C4-2B (cell line): ENCODE measurements around the gene SYNJ2.

Experiments
- H3K27ac ChIP-seq: fragments of 450-650 bp; 2 replicates; pipeline ENCODE4 v1.5.1; 2017
- ZFX ChIP-seq: fragments of 450-650 bp; IDR thresholded peaks from 2 replicates; pipeline ENCODE4 v1.6.1; 2017
- TF ChIP-seq, protein P1 (sequence below): fragments of 450-650 bp; conservative IDR thresholded peaks from 2 replicates; pipeline ENCODE4 v1.5.1; 2017; ENCODE audit warnings: mild to moderate bottlenecking

The SYNJ2 gene

DNA sequence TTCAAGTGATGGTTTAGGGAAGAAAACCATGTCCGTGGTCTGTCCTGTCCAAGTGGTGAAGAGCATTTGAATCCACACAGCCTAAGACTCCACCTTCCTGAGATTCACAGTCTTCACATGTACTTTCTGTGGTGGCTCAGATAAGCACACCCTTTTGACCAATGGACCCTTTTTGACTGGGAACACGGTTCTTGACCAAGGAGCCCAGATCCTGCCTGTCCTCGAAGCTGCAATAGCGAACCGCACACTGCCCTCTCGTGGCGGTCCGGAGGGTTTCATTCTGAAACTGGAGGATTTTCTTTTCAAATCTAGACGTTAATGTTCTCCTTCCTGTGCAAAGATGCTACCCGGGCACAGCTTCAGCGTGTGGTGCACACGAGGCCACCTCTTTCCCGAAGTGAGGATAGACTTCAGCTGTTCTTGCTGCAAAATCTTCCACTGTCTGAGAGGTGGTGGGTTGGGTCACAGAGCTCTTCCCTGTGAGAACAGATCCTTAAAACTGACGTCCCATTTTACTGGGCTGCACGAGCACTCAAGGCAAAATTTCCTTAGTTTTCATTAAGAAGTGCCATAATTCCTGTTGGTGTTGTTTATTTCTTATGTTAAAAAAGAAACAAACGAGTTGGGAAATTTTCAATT, 90.5 kb downstream of the SYNJ2 start:
- H3K27ac ChIP-seq = no peak overlapping the region
- TF ChIP-seq ZFX = no peak
- TF ChIP-seq, protein P1, sequence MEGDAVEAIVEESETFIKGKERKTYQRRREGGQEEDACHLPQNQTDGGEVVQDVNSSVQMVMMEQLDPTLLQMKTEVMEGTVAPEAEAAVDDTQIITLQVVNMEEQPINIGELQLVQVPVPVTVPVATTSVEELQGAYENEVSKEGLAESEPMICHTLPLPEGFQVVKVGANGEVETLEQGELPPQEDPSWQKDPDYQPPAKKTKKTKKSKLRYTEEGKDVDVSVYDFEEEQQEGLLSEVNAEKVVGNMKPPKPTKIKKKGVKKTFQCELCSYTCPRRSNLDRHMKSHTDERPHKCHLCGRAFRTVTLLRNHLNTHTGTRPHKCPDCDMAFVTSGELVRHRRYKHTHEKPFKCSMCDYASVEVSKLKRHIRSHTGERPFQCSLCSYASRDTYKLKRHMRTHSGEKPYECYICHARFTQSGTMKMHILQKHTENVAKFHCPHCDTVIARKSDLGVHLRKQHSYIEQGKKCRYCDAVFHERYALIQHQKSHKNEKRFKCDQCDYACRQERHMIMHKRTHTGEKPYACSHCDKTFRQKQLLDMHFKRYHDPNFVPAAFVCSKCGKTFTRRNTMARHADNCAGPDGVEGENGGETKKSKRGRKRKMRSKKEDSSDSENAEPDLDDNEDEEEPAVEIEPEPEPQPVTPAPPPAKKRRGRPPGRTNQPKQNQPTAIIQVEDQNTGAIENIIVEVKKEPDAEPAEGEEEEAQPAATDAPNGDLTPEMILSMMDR = peak; percentile 52

DNA sequence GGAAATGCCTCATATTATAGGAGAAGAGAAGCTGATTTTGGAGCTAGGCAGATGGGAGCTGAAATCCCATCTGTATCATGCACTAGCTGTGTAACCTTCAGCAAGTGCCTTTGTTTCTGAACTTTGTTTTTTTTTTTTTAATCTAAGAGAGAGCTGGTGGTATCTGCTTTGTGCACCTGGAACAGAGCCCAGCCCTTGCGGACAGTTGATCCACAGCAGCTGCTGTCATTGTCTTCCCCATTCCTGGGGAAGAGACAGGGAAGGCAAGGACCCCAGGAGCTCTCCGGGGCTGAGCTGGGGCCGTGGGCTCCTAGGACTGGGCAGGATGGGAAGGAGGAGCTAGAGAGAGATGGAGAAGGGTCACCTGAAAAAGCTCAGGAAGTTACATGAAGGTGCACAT, 92.1 kb downstream of the SYNJ2 start:
- H3K27ac ChIP-seq = no peak overlapping the region

DNA sequence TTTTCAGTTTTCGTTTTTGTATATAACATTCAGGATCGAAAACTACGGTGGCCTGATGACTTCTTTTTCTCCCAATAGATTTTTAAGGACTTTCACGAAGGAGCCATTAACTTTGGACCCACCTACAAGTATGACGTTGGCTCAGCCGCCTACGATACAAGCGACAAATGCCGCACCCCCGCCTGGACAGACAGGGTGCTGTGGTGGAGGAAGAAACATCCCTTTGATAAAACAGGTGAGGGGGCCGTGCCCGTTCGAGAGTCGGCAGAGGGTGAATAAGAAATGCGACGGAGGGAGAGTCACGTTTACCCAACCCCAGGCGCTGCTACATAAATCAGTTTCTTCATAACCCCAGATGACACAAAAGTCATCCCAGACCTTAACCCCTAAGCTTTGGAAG, 94.9 kb downstream of the SYNJ2 start:
- H3K27ac ChIP-seq = no peak overlapping the region
- TF ChIP-seq ZFX = no peak
- TF ChIP-seq, protein P1 = no peak

More for the DNA sequence above, 92.1 kb downstream of the SYNJ2 start:
- TF ChIP-seq ZFX = no peak
- TF ChIP-seq, protein P1 = no peak

DNA sequence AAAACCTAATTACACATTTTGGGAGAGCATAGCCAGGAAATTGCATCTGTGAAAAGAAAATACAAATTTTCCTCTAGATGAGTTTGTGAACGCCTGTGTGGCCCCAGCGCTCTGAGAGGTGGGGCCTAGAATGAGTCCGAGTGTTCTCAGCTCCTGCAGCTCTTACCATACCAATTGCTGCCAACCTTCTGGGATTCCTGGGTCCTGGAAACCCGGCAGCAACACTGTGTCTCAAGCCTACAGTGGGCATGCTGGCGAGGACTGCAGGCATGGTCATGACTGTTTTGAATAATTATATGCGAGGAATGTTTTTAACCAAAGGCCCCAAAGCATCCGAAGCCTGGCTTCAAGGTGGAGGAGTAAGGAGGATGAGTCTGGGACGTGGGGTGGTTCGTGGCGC, 96.0 kb downstream of the SYNJ2 start:
- TF ChIP-seq, protein P1 = no peak
- TF ChIP-seq ZFX = no peak
- no peak overlapping the region for H3K27ac ChIP-seq

DNA sequence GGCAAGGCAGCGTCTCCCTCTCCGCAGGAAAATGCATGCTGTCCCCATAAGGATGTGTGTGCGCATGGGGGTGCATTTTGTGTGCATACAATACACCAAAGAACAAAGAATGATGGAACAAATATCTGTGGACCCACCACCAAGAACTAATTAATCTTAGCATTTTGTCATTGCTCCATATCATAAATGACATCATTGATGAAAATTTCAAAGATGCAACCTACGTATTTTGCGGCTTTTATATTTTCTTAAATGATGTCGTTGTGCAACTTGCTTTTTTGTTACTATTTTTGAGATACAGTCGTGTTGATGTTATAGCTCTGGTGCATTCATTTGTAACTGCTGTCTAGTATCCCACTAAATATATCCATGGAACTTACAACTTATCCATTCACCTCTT, 96.7 kb downstream of the SYNJ2 start:
- H3K27ac ChIP-seq = no peak overlapping the region
- no peak for TF ChIP-seq ZFX
- TF ChIP-seq, protein P1 = no peak

DNA sequence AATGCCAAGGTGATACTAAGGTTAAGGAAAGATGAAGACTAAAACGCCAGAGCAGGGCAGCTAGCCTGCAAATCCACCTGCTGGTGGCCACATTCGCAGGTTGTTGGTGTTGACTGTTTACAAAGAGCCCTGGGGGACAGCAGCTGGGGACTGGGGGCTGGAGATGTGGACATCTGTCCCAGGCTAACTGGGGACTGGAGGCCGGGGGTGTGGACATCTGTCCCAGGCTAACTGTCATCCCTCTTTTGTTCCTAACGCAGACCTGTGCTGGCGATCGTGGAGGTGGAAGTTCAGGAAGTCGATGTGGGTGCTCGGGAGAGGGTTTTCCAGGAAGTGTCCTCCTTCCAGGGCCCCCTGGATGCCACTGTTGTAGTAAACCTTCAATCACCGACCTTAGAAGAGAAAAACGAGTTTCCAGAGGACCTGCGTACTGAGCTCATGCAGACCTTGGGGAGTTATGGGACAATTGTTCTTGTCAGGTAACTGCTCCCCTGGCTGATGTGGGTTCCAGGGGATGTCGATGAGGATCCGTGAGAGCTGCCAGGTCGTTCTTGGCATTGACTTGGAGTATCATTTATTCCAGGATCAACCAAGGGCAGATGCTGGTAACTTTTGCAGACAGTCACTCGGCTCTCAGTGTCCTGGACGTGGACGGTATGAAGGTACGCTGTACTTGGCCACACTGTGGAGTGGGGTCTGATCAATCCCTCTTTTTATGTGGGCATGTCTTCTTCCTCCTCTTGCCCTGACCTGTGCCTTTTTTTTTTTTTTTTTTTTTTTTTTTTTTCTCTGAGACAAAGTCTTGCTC, 99.4 kb downstream of the SYNJ2 start:
- TF ChIP-seq ZFX = no peak
- TF ChIP-seq, protein P1 = no peak
- no peak overlapping the region for H3K27ac ChIP-seq

DNA sequence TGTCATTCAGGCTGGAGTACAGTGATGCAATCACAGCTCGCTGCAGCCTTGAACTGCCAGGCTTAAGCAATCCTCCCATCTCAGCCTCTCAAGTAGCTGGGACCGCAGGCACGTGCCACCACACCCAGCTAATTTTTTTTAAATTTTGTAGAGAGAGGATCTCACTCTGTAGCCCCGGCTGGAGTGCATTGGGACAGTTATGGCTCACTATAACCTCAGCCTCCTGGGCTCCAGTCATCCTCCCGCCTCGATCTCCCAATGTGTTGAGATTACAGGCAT, 99.9 kb downstream of the SYNJ2 start:
- TF ChIP-seq ZFX = no peak
- H3K27ac ChIP-seq = no peak overlapping the region
